ENCODE results near the gene ESYT1. TPM values are rescaled to one million over a fixed set of nuclear protein-coding genes. Genes with fewer than 3 reads are reported as not detected.

The ESYT1 gene
- total and polyA plus RNA-seq, 3 experiments from 2014 or later = 185 to 374 (median 191) TPM

- peak overlapping the region; percentile 74 for H3K27ac ChIP-seq (ENCODE audit: low read depth, low read length)
- peak overlapping the region; percentile 92 to 100 (median 95) for H3K4me3 Mint-ChIP-seq
- H3K9me3 ChIP-seq (ENCODE audit: low read length) = no peaks in the 10 kb centered on the region
- H3K27ac Mint-ChIP-seq = peak overlapping the region; percentile 87 to 100 (median 96)
- H3K4me3 ChIP-seq (ENCODE audit: low read length) = peak overlapping the region; percentile 75
- peaks cover 0 to 44% (median 10%) of the 10 kb centered on the region in 3 donors for H3K36me3 Mint-ChIP-seq
- peaks cover 29% of the 10 kb centered on the region for H3K36me3 ChIP-seq (ENCODE audit: insufficient read depth, low read length)
- ChIA-PET POLR2A (interaction anchor here (0.6 to 2.8 kb wide), 3 partner anchors 29 to 39 kb away, joined by 3 to 25 read pairs (median 7); partner anchors contain the start of genes ESYT1 and ZC3H10), CTCF (interaction anchor here (0.6 to 3.2 kb wide), 3 partner anchors 31 to 197 kb away, joined by 3 to 16 read pairs (median 6); partner anchors contain the start of gene ZC3H10)
- DNase-seq = peak; percentile 26 to 74 (median 65)
- H3K4me1 Mint-ChIP-seq = peaks cover 46 to 50% (median 49%) of the 10 kb centered on the region in 3 donors
- H3K27me3 Mint-ChIP-seq = no peaks in the 10 kb centered on the region
- no peaks in the 10 kb centered on the region for H3K27me3 ChIP-seq (ENCODE audit: insufficient read depth, low read length, poor library complexity, severe bottlenecking)
- H3K9me3 Mint-ChIP-seq = no peaks in the 10 kb centered on the region
- H3K4me1 ChIP-seq (ENCODE audit: insufficient read depth, low read length) = peaks cover 47% of the 10 kb centered on the region
Observed at GRCh38 chr12:56157201-56158028, 29.3 kb downstream of the ESYT1 start.

DNA sequence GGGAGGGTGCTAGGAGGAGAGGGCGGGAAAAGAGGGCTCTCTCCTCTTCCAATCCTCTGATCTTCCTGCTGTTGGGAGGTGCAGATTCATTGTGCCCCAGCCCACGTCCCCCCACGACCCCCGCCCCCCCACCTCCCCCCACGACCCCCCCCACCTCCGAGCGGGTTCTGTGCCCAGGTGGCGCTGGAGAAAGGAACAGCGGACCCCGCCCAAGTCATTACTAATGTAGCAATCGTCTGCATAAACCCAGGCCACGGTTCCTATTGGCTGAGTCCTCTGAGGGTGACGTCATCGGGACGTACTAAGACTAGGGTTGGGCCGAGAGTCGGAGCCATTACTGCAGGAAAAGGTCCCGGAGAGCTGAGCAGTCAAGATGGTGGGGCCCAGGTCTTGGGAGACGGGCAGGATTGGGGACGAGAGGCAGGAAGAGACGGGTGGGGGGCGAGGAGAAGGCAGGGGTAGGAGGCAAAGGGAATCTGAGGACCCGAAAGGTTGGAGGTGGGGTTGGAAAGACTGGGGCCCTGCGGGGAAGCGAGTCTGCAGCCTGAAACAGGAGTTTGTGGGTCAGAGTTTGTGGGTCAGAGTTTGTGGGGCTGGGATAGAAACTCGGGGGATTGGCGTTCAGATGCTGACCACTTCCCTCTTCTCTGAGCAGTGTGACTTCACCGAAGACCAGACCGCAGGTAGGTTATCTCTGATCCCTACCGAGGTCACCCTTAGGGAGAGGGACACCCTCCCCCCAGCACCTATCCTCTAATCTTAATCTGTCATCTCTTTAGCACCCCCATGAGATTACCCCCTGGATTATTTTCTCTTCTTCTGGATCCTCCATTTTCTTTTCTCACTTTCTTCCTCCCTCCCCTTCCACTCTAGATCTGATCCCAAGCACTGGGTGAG is 30.2 kb downstream of the ESYT1 start, which contains the start of gene MYL6:
TSS of gene MYL6 (plus strand) at position 331 of the 897 bp plus-strand sequence. CDS start at position 374, 43 bp downstream.
- POLR2A ChIA-PET = interaction anchor here (0.6 to 2.8 kb wide), 4 partner anchors 31 to 40 kb away, joined by 3 to 25 read pairs (median 3); partner anchors contain the start of genes ESYT1, SMARCC2 and ZC3H10
- H3K4me3 ChIP-seq (ENCODE audit: low read length) = peak within 1 kb of the TSS; percentile 80
- DNase-seq = peak; percentile 84 to 96 (median 88)
- Mint-ChIP-seq H3K4me1 (peaks cover 38 to 48% (median 41%) of the 10 kb centered on the region in 3 donors), H3K27me3 (no peaks in the 10 kb centered on the region), H3K4me3 (peak within 1 kb of the TSS; percentile 92 to 100 (median 95)), H3K9me3 (no peaks in the 10 kb centered on the region), H3K36me3 (peaks cover 0 to 52% (median 10%) of the 10 kb centered on the region in 3 donors), H3K27ac (peak within 1 kb of the TSS; percentile 87 to 100 (median 96))
- peak within 1 kb of the TSS; percentile 94 for H3K27ac ChIP-seq (ENCODE audit: low read depth, low read length)
- peaks cover 37% of the 10 kb centered on the region for H3K36me3 ChIP-seq (ENCODE audit: insufficient read depth, low read length)
- H3K4me1 ChIP-seq (ENCODE audit: insufficient read depth, low read length) = peaks cover 38% of the 10 kb centered on the region
- H3K27me3 ChIP-seq (ENCODE audit: insufficient read depth, low read length, poor library complexity, severe bottlenecking) = no peaks in the 10 kb centered on the region
- CTCF ChIA-PET = interaction anchor here (0.8 to 2.2 kb wide), 6 partner anchors 14 to 111 kb away, joined by 3 to 21 read pairs (median 6); partner anchors contain the start of genes ESYT1, SMARCC2 and ZC3H10
- no peaks in the 10 kb centered on the region for H3K9me3 ChIP-seq (ENCODE audit: low read length)

DNA sequence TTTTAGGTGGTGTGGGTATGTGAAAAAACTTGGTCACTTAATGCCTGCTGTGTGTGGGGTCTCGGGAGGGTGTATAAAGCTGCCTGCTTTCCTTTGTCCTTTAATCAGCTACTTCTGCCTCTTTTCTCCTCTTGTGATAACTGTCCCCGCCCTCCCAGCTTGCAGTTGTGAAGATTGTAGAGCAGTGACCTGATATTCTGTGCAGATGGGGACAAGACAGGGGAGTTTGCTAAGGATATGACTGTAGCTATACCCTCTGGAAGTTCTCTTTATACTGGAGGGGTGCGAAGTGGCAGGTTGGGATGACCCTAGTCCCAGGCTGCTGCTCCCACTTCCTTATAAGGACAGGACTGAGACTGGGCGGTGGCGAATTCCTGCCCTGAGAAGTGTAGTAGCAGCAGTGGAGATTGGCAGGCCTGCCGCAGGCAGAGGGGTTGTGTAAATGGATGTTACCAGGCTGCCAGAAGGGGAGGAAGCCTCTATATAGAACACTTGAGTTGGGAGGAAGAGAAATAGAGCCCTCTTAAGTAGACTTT is 30.9 kb downstream of the ESYT1 start:
- peaks cover 37% of the 10 kb centered on the region for H3K4me1 ChIP-seq (ENCODE audit: insufficient read depth, low read length)
- Mint-ChIP-seq H3K4me3 (peak overlapping the region; percentile 92 to 100 (median 95)), H3K36me3 (peaks cover 0 to 59% (median 10%) of the 10 kb centered on the region in 3 donors), H3K4me1 (peaks cover 38 to 48% (median 42%) of the 10 kb centered on the region in 3 donors), H3K27me3 (no peaks in the 10 kb centered on the region), H3K9me3 (no peaks in the 10 kb centered on the region), H3K27ac (peak overlapping the region; percentile 87 to 100 (median 96))
- no peaks in the 10 kb centered on the region for H3K27me3 ChIP-seq (ENCODE audit: insufficient read depth, low read length, poor library complexity, severe bottlenecking)
- no peaks in the 10 kb centered on the region for H3K9me3 ChIP-seq (ENCODE audit: low read length)
- peaks cover 39% of the 10 kb centered on the region for H3K36me3 ChIP-seq (ENCODE audit: insufficient read depth, low read length)
- peak in 1 of 5 donors; percentile 25 for DNase-seq
- CTCF ChIA-PET = interaction anchor here (0.8 to 2.2 kb wide), 8 partner anchors 14 to 112 kb away, joined by 3 to 21 read pairs (median 5); partner anchors contain the start of genes ESYT1, SMARCC2 and ZC3H10
- peak overlapping the region; percentile 94 for H3K27ac ChIP-seq (ENCODE audit: low read depth, low read length)
- POLR2A ChIA-PET = interaction anchor here (1.1 to 2.8 kb wide), 3 partner anchors 16 to 41 kb away, joined by 3 to 25 read pairs (median 3); partner anchors contain the start of genes ESYT1 and ZC3H10
- peak overlapping the region; percentile 80 for H3K4me3 ChIP-seq (ENCODE audit: low read length)

GRCh38 chr12:56159482-56160192 is 31.6 kb downstream of the ESYT1 start:
- peak overlapping the region; percentile 87 to 100 (median 96) for H3K27ac Mint-ChIP-seq
- Histone ChIP-seq H3K27ac (ENCODE audit: low read depth, low read length) (peak overlapping the region; percentile 94), H3K27me3 (ENCODE audit: insufficient read depth, low read length, poor library complexity, severe bottlenecking) (no peaks in the 10 kb centered on the region), H3K9me3 (ENCODE audit: low read length) (no peaks in the 10 kb centered on the region), H3K36me3 (ENCODE audit: insufficient read depth, low read length) (peaks cover 39% of the 10 kb centered on the region), H3K4me1 (ENCODE audit: insufficient read depth, low read length) (peaks cover 37% of the 10 kb centered on the region), H3K4me3 (ENCODE audit: low read length) (peak overlapping the region; percentile 80)
- peaks cover 0 to 65% (median 12%) of the 10 kb centered on the region in 3 donors for H3K36me3 Mint-ChIP-seq
- H3K4me3 Mint-ChIP-seq = peak overlapping the region; percentile 92 to 100 (median 95)
- peaks cover 38 to 48% (median 42%) of the 10 kb centered on the region in 3 donors for H3K4me1 Mint-ChIP-seq
- DNase-seq = no peak
- H3K27me3 Mint-ChIP-seq = no peaks in the 10 kb centered on the region
- POLR2A ChIA-PET = interaction anchor here (1.1 to 2.8 kb wide), 3 partner anchors 17 to 42 kb away, joined by 3 to 25 read pairs (median 3); partner anchors contain the start of genes ESYT1 and ZC3H10
- CTCF ChIA-PET = interaction anchor here (0.8 to 3.7 kb wide), 8 partner anchors 15 to 41 kb away, joined by 3 to 24 read pairs (median 5); partner anchors contain the start of genes ESYT1, SMARCC2 and ZC3H10
- H3K9me3 Mint-ChIP-seq = no peaks in the 10 kb centered on the region

DNA sequence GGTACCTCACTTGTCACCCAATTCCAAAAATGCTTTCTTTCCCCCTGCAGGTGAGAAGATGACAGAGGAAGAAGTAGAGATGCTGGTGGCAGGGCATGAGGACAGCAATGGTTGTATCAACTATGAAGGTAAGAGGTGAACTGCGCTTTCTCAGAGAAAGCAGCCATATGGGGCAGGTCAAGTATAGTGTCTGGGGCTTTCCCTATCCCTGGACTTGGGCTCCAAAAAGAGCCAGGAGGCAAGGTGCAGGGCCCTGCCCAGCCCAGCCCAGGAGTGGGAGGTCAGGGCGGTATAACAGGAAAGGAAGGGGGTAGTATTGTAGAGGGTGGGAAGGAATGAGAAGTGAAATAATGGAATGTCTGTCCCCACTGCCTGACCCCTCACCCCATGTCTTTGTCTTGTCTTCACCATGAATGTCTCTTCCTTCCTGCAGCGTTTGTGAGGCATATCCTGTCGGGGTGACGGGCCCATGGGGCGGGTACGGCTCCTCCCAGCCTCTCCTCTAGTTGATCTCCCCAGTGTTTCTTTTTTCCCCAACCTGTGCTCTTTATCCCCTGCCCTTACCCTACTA is 32.2 kb downstream of the ESYT1 start:
- ChIA-PET POLR2A (interaction anchor here (1.2 to 2.8 kb wide), 4 partner anchors 18 to 33 kb away, joined by 3 to 25 read pairs (median 8); partner anchors contain the start of genes ESYT1 and SMARCC2), CTCF (interaction anchor here (1.0 to 3.7 kb wide), 5 partner anchors 29 to 42 kb away, joined by 3 to 24 read pairs (median 21); partner anchors contain the start of genes ESYT1, SMARCC2 and ZC3H10)
- DNase-seq = peak; percentile 56 to 71 (median 63)
- peak overlapping the region; percentile 87 to 100 (median 96) for H3K27ac Mint-ChIP-seq
- H3K36me3 Mint-ChIP-seq = peaks cover 0 to 72% (median 12%) of the 10 kb centered on the region in 3 donors
- Histone ChIP-seq H3K4me3 (ENCODE audit: low read length) (peak overlapping the region; percentile 80), H3K4me1 (ENCODE audit: insufficient read depth, low read length) (peaks cover 37% of the 10 kb centered on the region), H3K36me3 (ENCODE audit: insufficient read depth, low read length) (peaks cover 45% of the 10 kb centered on the region), H3K27ac (ENCODE audit: low read depth, low read length) (peak overlapping the region; percentile 94), H3K27me3 (ENCODE audit: insufficient read depth, low read length, poor library complexity, severe bottlenecking) (no peaks in the 10 kb centered on the region), H3K9me3 (ENCODE audit: low read length) (no peaks in the 10 kb centered on the region)
- H3K9me3 Mint-ChIP-seq = no peaks in the 10 kb centered on the region
- peaks cover 38 to 43% (median 42%) of the 10 kb centered on the region in 3 donors for H3K4me1 Mint-ChIP-seq
- H3K27me3 Mint-ChIP-seq = no peaks in the 10 kb centered on the region
- peak overlapping the region; percentile 92 to 100 (median 95) for H3K4me3 Mint-ChIP-seq

DNA sequence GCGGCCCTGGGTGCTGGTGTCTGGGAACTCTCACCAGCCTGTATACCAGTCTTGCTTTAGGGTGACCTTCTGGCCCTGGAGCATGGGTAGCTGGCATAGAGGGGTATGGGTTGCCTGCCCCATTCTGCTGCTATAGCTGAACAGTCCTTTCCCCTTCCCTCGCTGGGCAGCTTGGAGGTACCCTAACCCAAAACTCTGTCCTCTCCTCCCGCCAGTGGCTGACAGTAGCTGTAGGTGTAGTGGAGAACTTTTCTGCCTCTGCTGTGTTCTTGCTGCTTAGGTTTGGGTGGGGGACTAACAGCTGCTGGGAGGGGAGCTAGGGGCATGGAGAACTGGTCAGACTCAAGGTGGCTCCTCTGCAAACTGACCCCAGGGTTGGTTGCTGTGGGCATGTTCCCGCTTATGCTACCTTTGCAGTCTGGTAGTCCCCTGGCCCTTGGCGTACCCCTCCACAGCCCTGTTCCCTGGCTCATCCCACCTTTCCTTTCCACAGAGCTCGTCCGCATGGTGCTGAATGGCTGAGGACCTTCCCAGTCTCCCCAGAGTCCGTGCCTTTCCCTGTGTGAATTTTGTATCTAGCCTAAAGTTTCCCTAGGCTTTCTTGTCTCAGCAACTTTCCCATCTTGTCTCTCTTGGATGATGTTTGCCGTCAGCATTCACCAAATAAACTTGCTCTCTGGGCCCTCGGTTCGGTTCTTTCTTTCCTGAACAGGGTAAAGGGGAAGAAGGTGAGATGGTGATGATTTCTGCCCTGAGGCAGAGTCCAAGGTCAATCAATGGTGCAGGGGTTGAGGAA is 33.0 kb downstream of the ESYT1 start:
- H3K27me3 ChIP-seq (ENCODE audit: insufficient read depth, low read length, poor library complexity, severe bottlenecking) = no peaks in the 10 kb centered on the region
- H3K27ac Mint-ChIP-seq = peak overlapping the region; percentile 87 to 100 (median 96)
- peaks cover 51% of the 10 kb centered on the region for H3K36me3 ChIP-seq (ENCODE audit: insufficient read depth, low read length)
- no peaks in the 10 kb centered on the region for H3K9me3 ChIP-seq (ENCODE audit: low read length)
- H3K27me3 Mint-ChIP-seq = no peaks in the 10 kb centered on the region
- H3K9me3 Mint-ChIP-seq = no peaks in the 10 kb centered on the region
- H3K4me1 Mint-ChIP-seq = peaks cover 38 to 42% (median 42%) of the 10 kb centered on the region in 3 donors
- peak overlapping the region; percentile 80 for H3K4me3 ChIP-seq (ENCODE audit: low read length)
- peak overlapping the region; percentile 94 for H3K27ac ChIP-seq (ENCODE audit: low read depth, low read length)
- H3K4me3 Mint-ChIP-seq = peak overlapping the region; percentile 51 to 100 (median 94)
- CTCF ChIA-PET = interaction anchor here (0.7 to 3.7 kb wide), 8 partner anchors 10 to 114 kb away, joined by 3 to 24 read pairs (median 4); partner anchors contain the start of genes ESYT1, SMARCC2 and ZC3H10
- POLR2A ChIA-PET = interaction anchor here (0.6 to 1.9 kb wide), 7 partner anchors 10 to 161 kb away, joined by 3 to 11 read pairs (median 3); partner anchors contain the start of genes ESYT1, SMARCC2 and ZC3H10
- DNase-seq = no peak
- H3K36me3 Mint-ChIP-seq = peaks cover 0 to 79% (median 12%) of the 10 kb centered on the region in 3 donors
- peaks cover 37% of the 10 kb centered on the region for H3K4me1 ChIP-seq (ENCODE audit: insufficient read depth, low read length)
